ENCODE data around the gene TTC36. TPM values are rescaled to one million over a fixed set of nuclear protein-coding genes. Genes with fewer than 3 reads are reported as not detected.

Gene TTC36
- total RNA-seq, 1 experiment from 2014 or later: 0.38 TPM

GRCh38 chr11:118535261-118535660 lies 8.0 kb downstream of the TTC36 start:
- CTCF ChIA-PET: no interaction called here
- no peak overlapping the region for H3K4me3 Mint-ChIP-seq (ENCODE audit: low read depth, unreplicated experiment)
- no peak for DNase-seq
- H3K36me3 Mint-ChIP-seq (ENCODE audit: insufficient read depth, unreplicated experiment): peaks cover 18% of the 10 kb centered on the region
- no peaks in the 10 kb centered on the region for H3K4me1 Mint-ChIP-seq (ENCODE audit: low read depth, unreplicated experiment)
- TF ChIP-seq CTCF (IDR thresholded peaks at IDR 0.05; ENCODE audit: unreplicated experiment): no peak
- BruUV-seq (replicated peaks): no TSS peak
- intact Hi-C loops (cut with micrococcal nuclease; ENCODE audit: unreplicated experiment): no loop called here
- H3K27me3 Mint-ChIP-seq (ENCODE audit: unreplicated experiment): no peaks in the 10 kb centered on the region
- no peak overlapping the region for H3K27ac Mint-ChIP-seq (ENCODE audit: unreplicated experiment)
- no peaks in the 10 kb centered on the region for H3K9me3 Mint-ChIP-seq (ENCODE audit: low read depth, unreplicated experiment)

- intact Hi-C loops (cut with micrococcal nuclease; ENCODE audit: unreplicated experiment): no loop called here
- Mint-ChIP-seq H3K27ac (ENCODE audit: unreplicated experiment) (no peak overlapping the region), H3K9me3 (ENCODE audit: low read depth, unreplicated experiment) (no peaks in the 10 kb centered on the region), H3K4me3 (ENCODE audit: low read depth, unreplicated experiment) (no peak overlapping the region), H3K27me3 (ENCODE audit: unreplicated experiment) (no peaks in the 10 kb centered on the region), H3K36me3 (ENCODE audit: insufficient read depth, unreplicated experiment) (peaks cover 3% of the 10 kb centered on the region), H3K4me1 (ENCODE audit: low read depth, unreplicated experiment) (no peaks in the 10 kb centered on the region)
- TF ChIP-seq CTCF (IDR thresholded peaks at IDR 0.05; ENCODE audit: unreplicated experiment): no peak
- BruUV-seq (replicated peaks): no TSS peak
- CTCF ChIA-PET: no interaction called here
- no peak for DNase-seq
Observed at GRCh38 chr11:118536726-118537125, 9.5 kb downstream of the TTC36 start.

GRCh38 chr11:118537409-118537980 lies 10.2 kb downstream of the TTC36 start:
- BruUV-seq (replicated peaks): no TSS peak
- Mint-ChIP-seq H3K4me1 (ENCODE audit: low read depth, unreplicated experiment) (no peaks in the 10 kb centered on the region), H3K36me3 (ENCODE audit: insufficient read depth, unreplicated experiment) (no peaks in the 10 kb centered on the region), H3K4me3 (ENCODE audit: low read depth, unreplicated experiment) (no peak overlapping the region), H3K27ac (ENCODE audit: unreplicated experiment) (no peak overlapping the region), H3K9me3 (ENCODE audit: low read depth, unreplicated experiment) (no peaks in the 10 kb centered on the region), H3K27me3 (ENCODE audit: unreplicated experiment) (no peaks in the 10 kb centered on the region)
- CTCF ChIA-PET: no interaction called here
- DNase-seq: no peak
- intact Hi-C loops (cut with micrococcal nuclease; ENCODE audit: unreplicated experiment): no loop called here
- no peak for TF ChIP-seq CTCF (IDR thresholded peaks at IDR 0.05; ENCODE audit: unreplicated experiment)

- Mint-ChIP-seq H3K4me3 (ENCODE audit: low read depth, unreplicated experiment) (no peak overlapping the region), H3K36me3 (ENCODE audit: insufficient read depth, unreplicated experiment) (no peaks in the 10 kb centered on the region), H3K4me1 (ENCODE audit: low read depth, unreplicated experiment) (no peaks in the 10 kb centered on the region), H3K9me3 (ENCODE audit: low read depth, unreplicated experiment) (no peaks in the 10 kb centered on the region), H3K27me3 (ENCODE audit: unreplicated experiment) (no peaks in the 10 kb centered on the region), H3K27ac (ENCODE audit: unreplicated experiment) (no peak overlapping the region)
- intact Hi-C loops (cut with micrococcal nuclease; ENCODE audit: unreplicated experiment): no loop called here
- CTCF ChIA-PET: interaction anchor here (0.6 kb wide), 1 partner anchor 63 kb away, joined by 3 read pairs; the partner anchor contains the start of gene PHLDB1
- BruUV-seq (replicated peaks): no TSS peak
- no peak for DNase-seq
- no peak for TF ChIP-seq CTCF (IDR thresholded peaks at IDR 0.05; ENCODE audit: unreplicated experiment)
Observed at GRCh38 chr11:118544010-118544646, 16.9 kb downstream of the TTC36 start.

Data from Calu3 (cell line).